K562 (cell line): ENCODE results near the gene SIRT5. TPM values are rescaled to one million over a fixed set of nuclear protein-coding genes. Genes with fewer than 3 reads are reported as not detected.

Source experiments
- ETV5 ChIP-seq: sonication (generic); formaldehyde crosslinking; IDR thresholded peaks from 2 replicates; pipeline ENCODE4 v1.4.0; 2020; ENCODE audit warnings: low read depth, mild to moderate bottlenecking, missing genetic modification reagents
- MGA ChIP-seq: fragments of 450-650 bp; IDR thresholded peaks from 2 replicates; pipeline ENCODE4 v1.6.1; 2016; ENCODE audit warnings: mild to moderate bottlenecking, moderate library complexity
- NFRKB ChIP-seq: fragments of 450-650 bp; IDR thresholded peaks from 2 replicates; pipeline ENCODE4 v1.6.1; 2016; ENCODE audit warnings: low read depth
- POLR2AphosphoS2 ChIP-seq: IDR thresholded peaks from 2 replicates; pipeline ENCODE4 v1.6.1; 2012; ENCODE audit warnings: low read length, improper control_type of control experiment
- SIX5 ChIP-seq, 2 experiments: IDR thresholded peaks; 2 replicates each; pipeline ENCODE4 v1.6.1; 2011; ENCODE audit warnings: low read length in 2 of 2, borderline replicate concordance in 1 of 2, low read depth in 1 of 2, mild to moderate bottlenecking in 1 of 2, moderate library complexity in 1 of 2; ENCODE audit not compliant: insufficient read depth in 1 of 2
- TBL1XR1 ChIP-seq, 2 experiments: IDR thresholded peaks; 2 replicates each; pipeline ENCODE4 v1.6.1; 2012; ENCODE audit warnings: improper control_type of control experiment in 2 of 2, low read length in 2 of 2, mild to moderate bottlenecking in 1 of 2
- TSHZ1 ChIP-seq: fragments of 250-450 bp; sonication (Bioruptor Pico); IDR thresholded peaks from 2 replicates; pipeline ENCODE4 v1.4.0; 2020; ENCODE audit warnings: mild to moderate bottlenecking, moderate library complexity
- U2AF1 ChIP-seq: fragments of 200-400 bp; formaldehyde crosslinking; optimal IDR thresholded peaks from 2 replicates; pipeline ENCODE3; 2017; ENCODE audit warnings: mild to moderate bottlenecking, low read depth, low read length, moderate library complexity
- ZBED1 ChIP-seq: IDR thresholded peaks from 2 replicates; pipeline ENCODE4 v1.6.1; 2014
- ZBTB1 ChIP-seq: sonication (generic); formaldehyde crosslinking; IDR thresholded peaks from 2 replicates; pipeline ENCODE4 v1.8.1; 2023; ENCODE audit warnings: missing genetic modification reagents, low read depth, mild to moderate bottlenecking, borderline replicate concordance
- ZNF76 ChIP-seq: fragments of 250-450 bp; sonication (Bioruptor Pico); IDR thresholded peaks from 2 replicates; pipeline ENCODE4 v1.4.0; 2020; ENCODE audit warnings: mild to moderate bottlenecking, moderate library complexity, borderline replicate concordance
- ZSCAN32 ChIP-seq: fragments of 450-650 bp; formaldehyde crosslinking; IDR thresholded peaks from 2 replicates; pipeline ENCODE4 v1.4.0; 2020; ENCODE audit warnings: mild to moderate bottlenecking, moderate library complexity
- polyA plus RNA-seq, 8 experiments: library from polyadenylated mRNA; depleted of rRNA in 4 of 8; stranded (reverse) in 5 of 8; unstranded in 3 of 8; fragments of >200 nt; fragmentation: Nextera tagmentation in 2 of 8; fragmentation: Illumina TruSeq in 1 of 8; extraction: Ambion mirVana in 2 of 8; extraction: Trizol in 1 of 8; gene quantifications; 2 replicates each; pipeline versions ENCODE4 v1.2.1 to v1.2.3, GENCODE V29; 2011 to 2014; ENCODE audit warnings: inconsistent platforms in 1 of 8, missing spikeins in 1 of 8
- total RNA-seq, 7 experiments: library from RNA; depleted of rRNA in 6 of 7; stranded (reverse); fragments of >200 nt in 6 of 7; fragmentation: Illumina TruSeq in 2 of 7; extraction: Trizol in 2 of 7; gene quantifications; 2 replicates each; pipeline versions ENCODE4 v1.2.1 to v1.2.3, GENCODE V29; 2011 to 2021; ENCODE audit warnings: low replicate concordance in 1 of 7

Gene SIRT5
- total and polyA plus RNA-seq, 9 of the 15 experiments (the other 6 are each of a cell fraction or from before 2014, with no cell fraction given): 2.1 to 15.7 (median 11.4) TPM

- TF ChIP-seq TSHZ1 (CRISPR knock-in tag): 0 out of 2 replicates have a peak, but pooled peaks have one; percentile 30
- TF ChIP-seq ZBTB1 (CRISPR knock-in tag): peak; percentile 21; the same call in 1 of the 2 replicates
- TF ChIP-seq ZSCAN32 (CRISPR knock-in tag): peak; percentile 44; the same call in 1 of the 2 replicates
- peak; percentile 91 for TF ChIP-seq U2AF1
- TF ChIP-seq ZNF76 (CRISPR knock-in tag): 0 out of 2 replicates have a peak, but pooled peaks have one; percentile 59
- peak; percentile 96 for TF ChIP-seq POLR2AphosphoS2
- TF ChIP-seq ETV5: peak; percentile 95
- TF ChIP-seq NFRKB: peak; percentile 75
- TF ChIP-seq ZBED1: peak; percentile 83; the same call in 1 of the 2 replicates
- TF ChIP-seq MGA: peak; percentile 96
- TF ChIP-seq TBL1XR1 (IDR thresholded peaks at IDR 0.05; ENCODE audit: low read length in 2 of 2): peak; percentile 69 to 99
- peak; percentile 69 to 83 for TF ChIP-seq SIX5 (IDR thresholded peaks at IDR 0.05; ENCODE audit: borderline replicate concordance in 1 of 2, insufficient read depth in 1 of 2, low read depth in 1 of 2, low read length in 2 of 2)
Observed at GRCh38 chr6:13614926-13615791, 40.8 kb downstream of the SIRT5 start, which contains the start of gene NOL7 (continued).
